ENCODE measurements around the gene ERG. TPM values are rescaled to one million over a fixed set of nuclear protein-coding genes. Genes with fewer than 3 reads are reported as not detected.

ERG gene
- polyA plus RNA-seq, 3 donors, result 2.5 to 20.6 (median 19.6) TPM

DNA sequence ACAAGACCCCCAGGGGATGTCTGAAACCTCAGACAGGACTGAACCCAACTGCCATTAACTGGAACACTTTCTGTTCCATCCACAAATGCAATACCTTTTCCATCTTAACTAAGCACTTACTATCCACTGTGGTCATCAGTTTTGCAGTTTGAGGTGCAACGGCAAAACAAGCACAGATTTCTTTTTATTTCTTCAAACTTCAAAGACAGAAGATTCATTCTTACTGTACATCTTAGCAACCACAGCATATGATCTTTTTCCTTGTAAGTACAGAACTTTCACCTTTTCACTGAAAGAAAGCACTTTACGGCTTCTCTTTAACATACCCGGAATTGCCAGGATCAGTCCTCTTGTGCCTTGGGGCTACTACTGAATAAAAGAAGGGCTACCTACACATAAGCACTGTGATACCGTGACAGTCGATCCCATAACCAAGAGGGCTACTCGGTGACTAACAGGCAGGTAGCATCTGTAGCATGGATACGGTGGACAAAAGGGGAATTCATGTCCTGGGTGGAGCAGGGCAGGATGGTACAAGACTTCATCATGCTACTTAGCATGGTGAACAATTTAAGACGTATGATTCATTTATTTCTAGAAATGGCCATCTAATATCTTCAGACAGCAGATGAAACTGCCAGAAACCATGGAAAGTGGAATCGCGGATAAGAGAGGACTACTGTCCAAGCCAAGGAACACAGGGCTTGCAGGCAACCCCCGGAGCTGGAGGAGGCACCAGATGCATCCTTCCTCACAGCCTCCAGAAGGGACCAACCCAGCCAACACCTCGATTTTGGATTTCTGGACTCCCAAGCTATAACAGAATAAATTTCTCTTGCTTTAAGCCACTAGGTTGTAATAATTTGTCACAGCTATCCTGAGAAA lies 18.4 kb downstream of the ERG start:
- 60 to 73% (median 65%) methylated on average over 12 of the region's 12 CpGs for WGBS, 3 donors
- H3K27ac ChIP-seq (ENCODE audit: low read depth, low read length), result no peak overlapping the region

DNA sequence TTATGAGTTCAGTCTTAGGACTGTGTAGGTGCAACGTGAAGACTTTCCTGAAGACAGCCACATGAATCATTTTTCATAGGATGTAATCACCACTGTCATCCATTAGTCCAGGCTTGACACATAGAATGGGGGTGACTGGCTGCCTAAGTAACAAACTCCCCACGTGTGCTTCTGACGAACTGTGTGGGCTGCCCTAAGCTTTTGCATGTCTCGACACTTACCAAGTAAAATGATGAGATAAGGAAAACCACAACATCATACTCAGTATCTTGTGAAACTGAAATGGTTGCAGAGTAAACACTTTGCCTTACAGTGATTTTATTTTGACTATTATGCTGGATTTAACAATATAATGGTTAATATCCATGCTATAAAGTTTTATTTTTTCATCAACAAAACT lies 19.5 kb downstream of the ERG start:
- 13 to 53% (median 32%) methylated on average over 4 of the region's 4 CpGs for WGBS, 3 donors
- H3K27ac ChIP-seq (ENCODE audit: low read depth, low read length), result no peak overlapping the region

DNA sequence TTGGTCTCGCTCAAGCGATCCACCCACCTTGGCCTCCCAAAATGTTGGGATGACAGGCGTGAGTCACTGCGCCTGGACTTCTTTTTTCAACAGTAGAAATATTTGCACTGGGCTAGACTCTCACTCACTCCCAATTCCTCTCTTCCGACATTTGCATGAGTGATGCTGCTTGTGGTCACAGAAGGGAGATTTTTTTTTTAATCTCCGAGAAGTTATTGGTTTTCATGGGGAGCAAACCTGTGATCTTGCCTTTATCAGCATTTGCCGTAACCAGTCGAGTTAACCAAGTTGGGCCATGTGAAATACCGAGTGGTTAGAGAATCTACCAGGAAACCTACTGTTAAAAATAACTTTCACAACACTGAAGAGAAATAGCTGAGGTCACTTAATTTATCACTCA lies 21.1 kb downstream of the ERG start:
- 52 to 74% (median 59%) methylated on average over 9 of the region's 9 CpGs for WGBS, 3 donors
- H3K27ac ChIP-seq (ENCODE audit: low read depth, low read length), result no peak overlapping the region

DNA sequence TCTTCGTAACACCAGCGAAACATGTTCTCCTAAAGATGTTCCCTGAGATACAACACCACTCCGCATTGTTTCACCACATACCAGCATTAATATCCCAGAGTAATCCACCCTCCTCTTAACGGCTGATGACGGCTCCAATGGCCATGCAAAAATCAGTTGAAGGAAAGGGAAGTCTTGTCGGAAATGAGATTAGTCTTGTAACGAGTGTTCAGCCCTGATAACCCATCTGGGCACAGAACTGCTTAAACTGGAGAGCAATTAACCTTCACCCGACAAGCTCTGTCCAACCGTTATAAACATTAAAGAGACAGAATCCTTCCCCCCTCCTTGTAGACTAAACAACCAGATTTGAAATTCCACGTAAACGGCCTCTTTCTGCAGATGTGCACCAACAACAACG lies 21.9 kb downstream of the ERG start:
- H3K27ac ChIP-seq (ENCODE audit: low read depth, low read length), result no peak overlapping the region

DNA sequence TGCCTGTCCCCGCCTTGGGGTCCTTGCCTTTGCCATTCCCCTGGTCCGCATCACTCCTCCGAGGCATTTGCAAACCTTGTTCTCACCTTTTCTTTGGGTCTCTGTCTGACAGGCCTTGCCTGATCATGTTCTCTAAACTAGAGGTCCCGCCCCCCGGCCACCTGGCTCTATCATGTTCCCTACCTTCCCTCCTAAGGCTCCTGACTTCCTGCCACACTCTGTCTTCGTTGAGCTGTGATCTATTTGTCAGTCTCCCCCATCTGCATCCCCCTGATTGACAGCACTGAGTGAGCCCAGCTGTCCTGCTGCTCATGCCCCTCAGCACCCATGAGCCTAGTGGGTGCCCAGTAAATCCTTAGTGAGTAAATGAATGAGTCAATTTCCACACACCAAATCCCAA lies 22.8 kb downstream of the ERG start:
- 54 to 62% (median 56%) methylated on average over 6 of the region's 6 CpGs for WGBS, 3 donors
- H3K27ac ChIP-seq (ENCODE audit: low read depth, low read length), result no peak overlapping the region

More for the DNA sequence above, 21.9 kb downstream of the ERG start:
- 14 to 30% (median 14%) methylated on average over 12 of the region's 12 CpGs for WGBS, 3 donors

DNA sequence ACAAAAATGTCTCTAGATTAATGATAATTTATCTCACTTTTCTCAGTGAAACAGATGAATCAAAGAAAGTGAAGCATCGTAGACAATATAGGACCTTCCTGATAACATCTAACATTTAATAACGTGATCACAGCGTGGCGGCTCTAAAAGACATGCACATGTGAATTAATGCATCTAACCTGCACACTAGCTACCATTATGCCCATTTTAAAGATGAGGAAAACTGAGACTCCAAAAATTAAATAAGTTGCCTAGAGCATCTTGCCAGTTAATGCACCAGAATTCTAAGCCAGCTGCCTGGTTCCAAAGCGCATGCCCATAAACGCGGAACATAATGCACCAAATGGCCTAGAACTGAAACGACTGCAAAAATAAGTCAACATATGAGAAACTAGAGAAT lies 23.5 kb downstream of the ERG start:
- WGBS, 3 donors, result 88 to 91% (median 89%) methylated on average over 8 of the region's 8 CpGs

DNA sequence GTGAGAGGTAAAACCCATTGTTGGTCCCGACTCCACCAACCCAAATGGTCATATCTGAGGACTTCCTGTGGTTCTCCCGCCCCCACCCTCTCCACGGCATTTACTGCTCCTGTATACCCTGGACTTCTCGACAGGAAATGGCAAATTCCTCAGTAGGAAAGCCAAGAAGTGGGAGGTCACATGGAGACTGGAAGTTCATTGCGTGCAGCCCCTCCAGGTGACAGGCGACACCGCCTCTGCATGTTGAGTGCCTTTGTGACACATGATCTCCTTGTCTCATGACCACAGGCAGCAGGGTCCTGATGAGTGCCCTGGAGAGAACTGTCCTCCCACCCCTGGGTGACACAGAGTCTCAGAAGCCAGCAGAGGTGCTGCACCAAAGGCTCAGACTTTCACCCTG lies 24.2 kb downstream of the ERG start:
- WGBS, 3 donors, result 42 to 64% (median 47%) methylated on average over 7 of the region's 7 CpGs

More for the DNA sequence above, 23.5 kb downstream of the ERG start:
- no peak overlapping the region for H3K27ac ChIP-seq (ENCODE audit: low read depth, low read length)

DNA sequence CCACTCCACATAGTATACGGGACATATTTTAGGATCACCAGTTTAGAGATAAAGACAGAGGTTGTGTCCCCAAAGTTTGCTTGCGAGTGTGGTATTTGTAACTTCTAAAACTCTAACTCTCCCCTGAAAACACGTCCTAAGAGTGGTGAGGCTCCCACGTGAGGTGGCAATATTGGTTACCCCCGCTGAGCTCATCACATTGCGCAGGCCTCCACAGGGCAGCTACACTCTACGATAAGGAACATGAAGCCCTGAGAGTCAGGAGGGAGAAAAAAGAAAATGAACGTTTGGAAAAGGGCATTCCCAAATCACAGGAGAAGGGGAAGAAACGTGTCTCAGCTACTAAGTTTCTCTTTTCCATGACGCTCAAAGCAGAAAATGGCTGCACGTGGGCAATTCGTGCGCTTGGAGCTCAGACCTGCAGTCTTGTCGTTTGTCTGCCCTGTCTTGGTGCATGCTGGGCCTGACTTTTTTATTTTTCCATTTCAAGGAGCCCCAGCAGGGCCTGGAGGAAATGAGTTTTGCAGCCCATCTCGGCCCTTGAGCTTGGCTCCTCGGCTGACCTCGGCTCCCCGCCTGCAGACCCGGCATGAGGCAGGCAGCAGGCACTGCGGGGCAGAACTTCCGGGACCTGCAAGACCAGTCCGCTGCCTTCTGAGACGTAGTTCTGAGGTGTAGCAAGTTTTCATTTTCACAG lies 25.7 kb downstream of the ERG start:
- H3K27ac ChIP-seq (ENCODE audit: low read depth, low read length), result no peak overlapping the region
- WGBS, 3 donors, result 41 to 42% (median 42%) methylated on average over 23 of the region's 23 CpGs

More for the DNA sequence above, 24.2 kb downstream of the ERG start:
- no peak overlapping the region for H3K27ac ChIP-seq (ENCODE audit: low read depth, low read length)

DNA sequence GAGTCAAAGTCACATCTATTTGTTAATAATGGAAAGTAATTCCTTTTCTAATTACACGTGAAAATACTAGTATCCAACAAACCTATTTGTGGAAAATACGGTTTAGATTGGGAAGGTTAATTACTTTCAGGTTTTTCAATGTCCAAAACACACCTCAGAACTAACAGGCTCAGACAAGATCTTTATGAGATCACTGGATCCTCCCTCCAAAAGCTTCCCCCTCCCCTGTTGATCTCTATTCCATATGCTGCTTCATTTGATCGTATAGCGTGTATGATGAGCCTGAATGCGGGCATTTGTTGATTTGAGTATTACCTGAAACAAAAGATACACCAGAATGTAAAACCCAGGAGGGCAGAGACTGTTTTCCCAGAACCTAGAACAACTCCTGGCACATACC lies 26.5 kb downstream of the ERG start:
- H3K27ac ChIP-seq (ENCODE audit: low read depth, low read length), result no peak overlapping the region
- 66 to 81% (median 69%) methylated on average over 5 of the region's 5 CpGs for WGBS, 3 donors

DNA sequence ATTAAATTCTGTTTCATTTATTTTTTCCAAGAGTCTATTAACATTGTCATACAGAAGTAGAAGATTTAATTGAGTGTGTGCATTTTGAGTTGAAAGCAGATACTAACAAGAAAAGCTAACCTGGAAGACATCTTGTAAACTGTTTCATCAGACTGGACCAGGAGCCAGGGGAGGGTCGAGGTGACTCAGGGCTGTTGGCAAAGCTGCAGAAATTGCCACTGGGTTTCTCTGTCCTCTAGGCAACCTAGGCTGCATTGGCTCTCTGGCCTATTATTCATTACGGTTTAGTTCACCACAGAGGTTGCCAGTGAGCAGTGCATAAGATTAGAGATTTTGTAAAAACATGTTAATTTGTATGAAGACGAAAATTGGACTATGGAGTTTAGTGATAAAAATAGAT lies 27.5 kb downstream of the ERG start:
- no peak overlapping the region for H3K27ac ChIP-seq (ENCODE audit: low read depth, low read length)

DNA sequence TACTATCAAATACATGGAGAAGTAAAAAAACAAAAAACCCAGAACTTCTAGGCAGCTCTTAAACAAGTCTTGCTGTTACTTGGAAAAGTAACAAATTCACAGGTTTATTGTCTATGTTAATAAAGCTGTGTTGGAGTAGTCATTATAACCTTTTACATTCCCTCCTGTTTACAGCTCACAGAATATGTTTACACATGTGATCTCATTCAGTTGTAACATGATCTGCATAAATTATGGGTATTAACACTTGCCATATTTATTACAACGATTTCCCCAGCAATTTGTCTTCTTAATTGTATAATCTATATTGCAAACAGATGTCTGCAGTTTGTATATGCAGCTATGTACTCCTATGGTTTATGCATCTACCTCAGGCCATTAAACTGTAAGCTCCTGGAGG lies 28.6 kb downstream of the ERG start:
- WGBS, 3 donors, result 21 to 50% (median 47%) methylated on average over 1 of the region's 1 CpG
- H3K27ac ChIP-seq (ENCODE audit: low read depth, low read length), result no peak overlapping the region

More for the DNA sequence above, 27.5 kb downstream of the ERG start:
- WGBS, 3 donors, result 46 to 52% (median 49%) methylated on average over 3 of the region's 3 CpGs

DNA sequence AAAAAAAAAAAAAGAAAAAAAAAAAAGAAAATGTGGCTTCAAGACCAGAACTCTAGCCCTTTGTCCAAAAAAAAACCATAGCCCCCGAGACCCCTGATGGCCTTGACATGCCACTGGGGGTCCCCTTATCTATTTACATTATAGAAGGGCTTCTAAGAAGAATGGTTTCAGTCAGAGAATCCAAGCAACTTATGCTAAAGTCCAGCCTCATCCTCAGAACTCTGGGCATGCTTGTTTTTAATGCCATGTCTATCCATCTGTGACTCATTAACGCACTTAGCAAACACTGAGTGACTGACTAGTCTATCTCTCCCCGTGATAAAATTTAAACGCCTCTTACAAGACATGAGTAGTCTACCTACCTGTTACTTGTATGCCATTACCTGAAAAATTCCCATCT lies 29.3 kb downstream of the ERG start:
- H3K27ac ChIP-seq (ENCODE audit: low read depth, low read length), result no peak overlapping the region
- WGBS, 3 donors, result 46 to 83% (median 82%) methylated on average over 4 of the region's 4 CpGs

DNA sequence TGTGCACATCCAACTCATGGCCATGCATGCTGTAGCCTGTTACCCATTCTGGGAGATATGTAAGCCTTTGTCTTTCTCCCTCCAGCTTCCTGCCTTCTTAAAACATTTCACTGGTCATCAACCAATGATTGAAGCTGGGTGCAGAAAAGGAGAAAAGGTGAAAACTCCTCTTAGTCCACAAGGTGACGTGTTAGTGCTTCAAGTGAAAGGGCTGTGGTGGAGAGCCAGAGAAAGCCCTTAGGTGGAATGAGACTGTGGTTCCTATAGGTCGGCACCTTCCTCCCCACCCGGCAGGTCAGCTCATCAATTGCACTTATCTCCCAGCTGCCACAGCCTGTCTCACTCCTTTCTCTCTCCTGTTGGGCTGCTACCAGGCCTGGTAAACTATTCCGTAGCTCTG lies 30.4 kb downstream of the ERG start:
- H3K27ac ChIP-seq (ENCODE audit: low read depth, low read length), result no peak overlapping the region
- 39 to 63% (median 62%) methylated on average over 4 of the region's 4 CpGs for WGBS, 3 donors

DNA sequence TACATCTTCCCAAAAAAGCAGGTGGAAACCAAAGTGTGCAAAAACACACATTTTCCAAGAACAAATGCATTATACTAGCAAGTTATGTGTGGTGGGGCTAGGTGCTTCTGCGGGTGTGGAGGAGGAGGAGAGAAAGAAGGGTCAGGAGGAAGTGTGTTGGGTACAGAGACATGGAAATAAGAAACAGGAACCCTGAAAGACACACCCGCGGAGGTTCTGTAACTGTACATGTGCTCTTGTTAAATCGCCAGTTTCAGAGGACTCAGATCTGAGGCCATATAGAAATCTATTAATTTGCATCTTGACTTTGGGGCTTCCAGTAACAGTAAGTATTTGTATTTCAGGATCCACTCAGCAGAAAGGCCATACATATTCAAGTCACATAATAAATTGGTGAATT lies 30.9 kb downstream of the ERG start:
- WGBS, 3 donors, result 41 to 76% (median 61%) methylated on average over 4 of the region's 4 CpGs
- no peak overlapping the region for H3K27ac ChIP-seq (ENCODE audit: low read depth, low read length)

DNA sequence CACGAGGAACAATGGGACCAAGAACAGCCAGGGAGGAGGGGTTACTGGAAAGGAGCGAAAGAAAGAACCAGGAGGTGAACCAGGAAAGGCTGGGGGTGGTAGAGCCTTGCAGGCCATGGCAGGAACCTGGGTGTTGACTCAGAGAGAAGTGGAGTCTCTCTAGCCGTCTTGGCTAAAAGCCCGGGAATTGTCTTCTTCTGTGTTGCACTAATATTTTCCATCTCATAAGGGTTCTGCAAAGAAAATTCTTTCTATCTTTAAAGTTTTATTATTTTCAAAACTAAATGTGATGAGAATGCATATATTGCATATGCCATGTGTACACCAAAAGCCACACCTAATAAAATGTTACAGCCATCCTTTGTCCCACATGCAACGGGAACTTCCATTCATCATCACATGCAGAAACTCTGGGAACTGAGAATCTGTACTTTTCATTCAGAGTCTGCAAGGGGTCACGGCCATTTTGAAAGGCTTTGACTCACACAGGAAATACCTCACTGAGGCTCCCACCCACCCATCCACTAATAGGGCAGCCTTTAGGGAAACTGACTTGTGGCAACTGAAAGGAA lies 38.0 kb downstream of the ERG start:
- H3K27ac ChIP-seq (ENCODE audit: low read depth, low read length), result peak overlapping the region; percentile 41
- 53 to 62% (median 54%) methylated on average over 6 of the region's 6 CpGs for WGBS, 3 donors

DNA sequence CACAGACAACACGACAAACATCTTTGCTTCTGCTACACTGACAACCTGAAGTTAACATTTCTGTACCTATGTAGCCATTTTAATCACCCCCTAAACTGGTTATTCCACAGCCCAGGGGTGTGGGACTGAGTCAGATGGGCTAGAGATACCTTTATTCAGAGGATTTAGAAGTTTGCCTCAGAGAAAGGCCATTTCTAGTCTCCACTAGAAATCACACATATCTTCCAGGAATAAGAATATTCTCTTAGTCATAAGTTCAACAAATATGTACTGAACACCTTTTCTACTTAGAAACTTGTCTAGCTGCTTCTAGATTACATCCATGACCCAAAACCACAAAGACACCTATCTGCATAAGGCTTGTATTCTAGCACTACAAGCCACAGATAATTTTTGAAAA lies 38.8 kb downstream of the ERG start:
- no peak overlapping the region for H3K27ac ChIP-seq (ENCODE audit: low read depth, low read length)
- WGBS, 3 donors, result 85 to 95% (median 94%) methylated on average over 1 of the region's 1 CpG

DNA sequence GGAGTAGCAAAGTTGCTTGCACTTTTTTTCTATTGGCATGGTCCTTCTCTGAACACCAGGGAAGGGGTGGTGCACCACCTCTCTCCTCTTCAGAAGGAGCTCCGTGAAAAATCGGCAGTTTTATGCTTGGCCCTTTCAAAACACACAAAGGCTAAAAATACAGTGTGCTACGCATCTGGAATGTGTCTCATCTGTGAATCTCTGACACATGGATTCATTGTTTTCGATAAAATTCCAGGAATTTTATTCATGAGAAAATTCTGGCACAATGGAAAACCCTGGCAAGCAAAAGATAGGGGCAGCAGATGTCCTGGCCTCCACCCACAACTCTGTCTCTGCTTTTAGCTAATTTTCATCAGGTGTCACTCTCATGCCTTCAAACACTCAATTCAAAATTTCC lies 42.9 kb downstream of the ERG start:
- WGBS, 3 donors, result 43 to 70% (median 57%) methylated on average over 4 of the region's 4 CpGs
- H3K27ac ChIP-seq (ENCODE audit: low read depth, low read length), result no peak overlapping the region

DNA sequence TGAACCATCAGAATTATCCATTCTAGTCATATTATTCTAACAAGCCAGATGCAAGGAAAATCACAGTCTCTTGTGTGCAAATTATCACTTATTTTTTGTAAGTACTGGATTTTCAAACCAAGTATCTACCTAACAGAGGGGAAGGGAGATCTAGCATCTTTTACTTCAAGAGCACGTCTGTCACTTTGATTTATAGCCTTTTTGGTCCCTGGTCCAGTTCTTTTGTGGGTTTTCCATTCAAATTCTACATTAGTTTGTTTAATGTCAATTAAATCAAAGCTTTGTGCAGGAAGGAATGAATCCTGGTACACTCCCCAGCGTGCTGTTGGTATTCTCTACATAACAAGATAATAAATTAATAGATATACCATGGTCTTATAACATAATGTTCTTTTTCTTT lies 43.6 kb downstream of the ERG start:
- H3K27ac ChIP-seq (ENCODE audit: low read depth, low read length), result no peak overlapping the region
- 51 to 88% (median 83%) methylated on average over 2 of the region's 2 CpGs for WGBS, 3 donors

DNA sequence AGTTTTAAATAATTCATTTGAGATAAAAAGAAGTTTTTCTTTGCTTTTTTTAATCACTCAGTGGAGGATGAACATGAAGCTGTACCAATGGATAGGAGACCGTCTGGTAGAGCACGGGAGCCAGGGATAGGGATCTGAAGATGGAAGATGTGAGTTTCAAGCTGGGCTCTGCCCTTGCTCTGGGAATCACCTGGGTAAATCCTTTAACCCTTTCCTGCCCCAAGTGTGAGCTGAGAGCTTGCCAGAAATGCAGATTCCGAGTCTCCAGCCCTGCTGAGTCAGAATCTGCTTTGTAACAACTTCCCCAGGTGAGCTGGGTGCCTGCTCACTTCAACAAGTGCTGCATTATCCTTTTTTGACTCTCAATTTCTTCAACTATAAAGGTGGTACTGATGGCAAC lies 44.1 kb downstream of the ERG start:
- WGBS, 3 donors, result 39 to 52% (median 43%) methylated on average over 3 of the region's 3 CpGs

More for the DNA sequence above, 44.1 kb downstream of the ERG start:
- no peak overlapping the region for H3K27ac ChIP-seq (ENCODE audit: low read depth, low read length)
